OCI-LY7 (cell line): Measurements from ENCODE around the gene TIGAR. TPM values are rescaled to one million over a fixed set of nuclear protein-coding genes. Genes with fewer than 3 reads are reported as not detected.

Experiments used
- BruUV-seq: library from RNA; stranded (reverse); fragments of 400-500 nt; replicated peaks from 2 replicates; lab custom pipeline; 2021; lab: Mats Ljungman, UMichigan
- CTCF ChIA-PET: fragments of 300-600 bp; sonication (Branson Sonifier 250); formaldehyde crosslinking; loops from one replicate; lab custom pipeline; 2022; ENCODE audit warnings: antibody characterized with exemption; ENCODE audit not compliant: unreplicated experiment; lab: Charles Lee
- POLR2A ChIA-PET: fragments of 300-600 bp; sonication (Branson Sonifier 250); formaldehyde crosslinking; loops from one replicate; lab custom pipeline; 2022; ENCODE audit warnings: antibody characterized with exemption; lab: Charles Lee
- DNase-seq: peaks from one replicate; pipeline ENCODE4 v3.0.0-alpha.2; 2015; ENCODE audit warnings: low spot score
- H2AFZ ChIP-seq: fragments of 200-600 bp; sonication (generic), shearing (Covaris generic); 2 replicates; pipeline ENCODE4 v1.6.1; 2014; ENCODE audit warnings: mild to moderate bottlenecking, antibody characterized with exemption, low read length, moderate library complexity
- H3K27ac ChIP-seq: fragments of 200-600 bp; sonication (generic); 2 replicates; pipeline ENCODE4 v1.5.1; 2014; ENCODE audit warnings: mixed run types, low read depth, mild to moderate bottlenecking, moderate library complexity, low read length, inconsistent platforms; ENCODE audit not compliant: poor library complexity, severe bottlenecking
- H3K36me3 ChIP-seq: fragments of 200-600 bp; sonication (generic); 2 replicates; pipeline ENCODE4 v1.6.1; 2014; ENCODE audit warnings: mild to moderate bottlenecking, antibody characterized with exemption, low read length, moderate library complexity, mixed read lengths; ENCODE audit not compliant: insufficient read depth
- H3K4me1 ChIP-seq: fragments of 200-600 bp; sonication (generic); 2 replicates; pipeline ENCODE4 v1.5.1; 2014; ENCODE audit warnings: mild to moderate bottlenecking, low read length; ENCODE audit not compliant: insufficient read depth, poor library complexity, severe bottlenecking
- H3K4me2 ChIP-seq: fragments of 200-600 bp; sonication (generic); 2 replicates; pipeline ENCODE4 v1.6.1; 2014; ENCODE audit warnings: mild to moderate bottlenecking, low read length
- H3K4me3 ChIP-seq: fragments of 200-600 bp; sonication (generic); 2 replicates; pipeline ENCODE4 v1.5.1; 2014; ENCODE audit warnings: mild to moderate bottlenecking, low read depth, low read length; ENCODE audit not compliant: poor library complexity, severe bottlenecking
- H3K79me2 ChIP-seq: fragments of 200-600 bp; sonication (generic); 2 replicates; pipeline ENCODE4 v1.6.1; 2016; ENCODE audit warnings: low read depth, mild to moderate bottlenecking, low read length, moderate library complexity, mixed read lengths; ENCODE audit not compliant: insufficient read depth
- H3K9me2 ChIP-seq: fragments of 200-600 bp; sonication (generic); 2 replicates; pipeline ENCODE4 v1.6.1; 2016; ENCODE audit warnings: mild to moderate bottlenecking, low read length, mixed read lengths; ENCODE audit not compliant: insufficient read depth
- H3K9me3 ChIP-seq: fragments of 200-600 bp; sonication (generic); 2 replicates; pipeline ENCODE4 v1.6.1; 2014; ENCODE audit warnings: mild to moderate bottlenecking, mixed run types, low read length, mixed read lengths
- H4K20me1 ChIP-seq: fragments of 200-600 bp; sonication (generic); 2 replicates; pipeline ENCODE4 v1.6.1; 2014; ENCODE audit warnings: mild to moderate bottlenecking, antibody characterized with exemption, low read length, moderate library complexity, mixed read lengths; ENCODE audit not compliant: insufficient read depth
- CTCF ChIP-seq: fragments of 200-600 bp; sonication (generic); conservative IDR thresholded peaks from 2 replicates; pipeline ENCODE4 v1.5.1; 2014; ENCODE audit warnings: mild to moderate bottlenecking, antibody characterized with exemption, low read length, moderate library complexity, mixed read lengths
- EZH2phosphoT487 ChIP-seq: fragments of 200-600 bp; sonication (generic); IDR thresholded peaks from 2 replicates; pipeline ENCODE4 v1.6.1; 2018; ENCODE audit warnings: low read depth, borderline replicate concordance, mild to moderate bottlenecking, mixed run types, antibody characterized with exemption, low read length, moderate library complexity, mixed read lengths
- intact Hi-C: fragments of 100-400 bp; cut with micrococcal nuclease; formaldehyde crosslinking; loops from one replicate; pipeline ENCODE4 v1.10.0; 2022; ENCODE audit not compliant: unreplicated experiment
- total RNA-seq, 2 experiments: library from RNA; depleted of rRNA in 1 of 2; stranded (reverse); fragments of >200 nt in 1 of 2; shearing (Covaris generic) in 1 of 2; gene quantifications; 2 replicates each; pipeline ENCODE4 v1.2.3, GENCODE V29; 2014 to 2022

TIGAR gene
- total RNA-seq, 2 experiments from 2014 or later, result 8.0 to 24.7 TPM

GRCh38 chr12:4274396-4275015 lies 46.5 kb upstream of the TIGAR start:
- H3K4me3 ChIP-seq, result no peak overlapping the region
- peaks cover 15% of the 10 kb centered on the region for H3K4me1 ChIP-seq
- H3K4me2 ChIP-seq, result no peak overlapping the region
- H3K79me2 ChIP-seq, result no peaks in the 10 kb centered on the region
- no peak overlapping the region for H2AFZ ChIP-seq
- POLR2A ChIA-PET, result no interaction called here
- CTCF ChIA-PET, result no interaction called here
- no TSS peak for BruUV-seq
- H3K36me3 ChIP-seq, result no peaks in the 10 kb centered on the region
- H4K20me1 ChIP-seq, result no peaks in the 10 kb centered on the region
- intact Hi-C loops, result no loop called here
- TF ChIP-seq EZH2phosphoT487 (no peak), CTCF (no peak)
- H3K9me3 ChIP-seq, result no peaks in the 10 kb centered on the region
- DNase-seq, result no peak
- H3K27ac ChIP-seq, result no peak overlapping the region
- H3K9me2 ChIP-seq, result no peaks in the 10 kb centered on the region

- H2AFZ ChIP-seq, result no peak overlapping the region
- no peak overlapping the region for H3K4me2 ChIP-seq
- CTCF ChIA-PET, result no interaction called here
- no peaks in the 10 kb centered on the region for H4K20me1 ChIP-seq
- H3K4me3 ChIP-seq, result no peak overlapping the region
- H3K79me2 ChIP-seq, result no peaks in the 10 kb centered on the region
- H3K9me2 ChIP-seq, result no peaks in the 10 kb centered on the region
- intact Hi-C loops, result no loop called here
- no peak for DNase-seq
- BruUV-seq, result no TSS peak
- TF ChIP-seq CTCF (no peak), EZH2phosphoT487 (peak; percentile 80; the same call in 1 of the 2 replicates)
- H3K4me1 ChIP-seq, result peaks cover 9% of the 10 kb centered on the region
- no peaks in the 10 kb centered on the region for H3K36me3 ChIP-seq
- no peak overlapping the region for H3K27ac ChIP-seq
- POLR2A ChIA-PET, result no interaction called here
- H3K9me3 ChIP-seq, result no peaks in the 10 kb centered on the region
These were observed 45.8 kb upstream of the TIGAR start for GRCh38 chr12:4275016-4275869.
